Spleen (tissue), 7 donors: ENCODE measurements around the gene SAMD14.

Experiments used
- CTCF ChIP-seq, 11 experiments: fragments of 200-600 bp in 7 of 11; fragments of 450-650 bp in 4 of 11; sonication (generic) in 4 of 11; IDR thresholded peaks in 8 of 11; conservative IDR thresholded peaks in 3 of 11; 1 replicate in 7 of 11; 2 replicates in 4 of 11; pipeline versions ENCODE4 v1.4.0 to v1.8.0; 2016 to 2021; ENCODE audit warnings: antibody characterized with exemption in 11 of 11, inconsistent platforms in 4 of 11, mild to moderate bottlenecking in 1 of 11
- POLR2A ChIP-seq, 3 donors: fragments of 450-650 bp; IDR thresholded peaks; one replicate each; pipeline ENCODE4 v1.5.1; 2017; ENCODE audit warnings: antibody characterized with exemption in 3 of 3, mild to moderate bottlenecking in 1 of 3
- donor health status: DM: no; HTN: no; CAD: no; lungs with moderate emphysema.
- donor health status: DM: no; HTN: no; CAD: no.
- donor health status: DM: no; HTN: no; CAD: no.

GRCh38 chr17:50109785-50110184 is 20.2 kb downstream of the SAMD14 start:
- TF ChIP-seq CTCF (IDR thresholded peaks at IDR 0.05 in 8 of 11, conservative IDR thresholded peaks at IDR 0.05 in 3 of 11) (no peak), POLR2A (IDR thresholded peaks at IDR 0.05) (no peak)
